Measurements from ENCODE around the gene SYNE1.

- TF ChIP-seq, protein P1, sequence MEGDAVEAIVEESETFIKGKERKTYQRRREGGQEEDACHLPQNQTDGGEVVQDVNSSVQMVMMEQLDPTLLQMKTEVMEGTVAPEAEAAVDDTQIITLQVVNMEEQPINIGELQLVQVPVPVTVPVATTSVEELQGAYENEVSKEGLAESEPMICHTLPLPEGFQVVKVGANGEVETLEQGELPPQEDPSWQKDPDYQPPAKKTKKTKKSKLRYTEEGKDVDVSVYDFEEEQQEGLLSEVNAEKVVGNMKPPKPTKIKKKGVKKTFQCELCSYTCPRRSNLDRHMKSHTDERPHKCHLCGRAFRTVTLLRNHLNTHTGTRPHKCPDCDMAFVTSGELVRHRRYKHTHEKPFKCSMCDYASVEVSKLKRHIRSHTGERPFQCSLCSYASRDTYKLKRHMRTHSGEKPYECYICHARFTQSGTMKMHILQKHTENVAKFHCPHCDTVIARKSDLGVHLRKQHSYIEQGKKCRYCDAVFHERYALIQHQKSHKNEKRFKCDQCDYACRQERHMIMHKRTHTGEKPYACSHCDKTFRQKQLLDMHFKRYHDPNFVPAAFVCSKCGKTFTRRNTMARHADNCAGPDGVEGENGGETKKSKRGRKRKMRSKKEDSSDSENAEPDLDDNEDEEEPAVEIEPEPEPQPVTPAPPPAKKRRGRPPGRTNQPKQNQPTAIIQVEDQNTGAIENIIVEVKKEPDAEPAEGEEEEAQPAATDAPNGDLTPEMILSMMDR (conservative IDR thresholded peaks at IDR 0.05; ENCODE audit: low read length), result no peak
- no peak for TF ChIP-seq EZH2phosphoT487 (IDR thresholded peaks at IDR 0.05; ENCODE audit: borderline replicate concordance, low read depth, low read length)
These were observed 518.9 kb downstream of the SYNE1 start for GRCh38 chr6:152118224-152118623.

All from OCI-LY7 (cell line).